GM21528 (cell line): Measurements from ENCODE around the gene DAAM1.
A peak's percentile ranks its signal among the peaks of the same experiment; 100 is the strongest.

Experiments
- ATAC-seq: cut with Tn5 transposase; IDR thresholded peaks from one replicate; pipeline ENCODE4 v1.9.1; 2021; ENCODE audit warnings: mild to moderate bottlenecking, moderate library complexity; ENCODE audit not compliant: unreplicated experiment, low FRiP score

Gene DAAM1

GRCh38 chr14:59356312-59356711, 167.8 kb downstream of the DAAM1 start:
- peak; percentile 21 for ATAC-seq

GRCh38 chr14:59356767-59357166, 168.3 kb downstream of the DAAM1 start:
- peak; percentile 80 for ATAC-seq

GRCh38 chr14:59358102-59358501, 169.6 kb downstream of the DAAM1 start:
- ATAC-seq = no peak

DNA sequence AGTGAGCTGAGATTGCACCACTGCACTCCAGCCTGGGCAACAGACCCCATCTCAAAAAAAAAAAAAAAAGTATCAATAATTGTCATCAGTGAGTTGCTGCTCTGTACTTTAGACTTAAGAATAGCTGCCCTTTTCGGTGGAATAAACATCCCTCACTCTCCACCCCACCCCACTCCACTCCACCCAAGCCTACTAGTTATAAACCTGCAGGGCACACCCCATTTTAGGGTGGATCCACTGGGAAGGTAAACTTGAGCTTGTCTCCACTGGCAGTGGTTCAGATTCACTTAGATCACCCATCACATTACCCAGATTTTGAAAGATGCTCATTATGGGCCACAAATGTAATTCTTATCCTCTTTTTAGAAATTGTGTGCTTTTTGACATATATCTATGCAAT, 170.3 kb downstream of the DAAM1 start:
- ATAC-seq = no peak

DNA sequence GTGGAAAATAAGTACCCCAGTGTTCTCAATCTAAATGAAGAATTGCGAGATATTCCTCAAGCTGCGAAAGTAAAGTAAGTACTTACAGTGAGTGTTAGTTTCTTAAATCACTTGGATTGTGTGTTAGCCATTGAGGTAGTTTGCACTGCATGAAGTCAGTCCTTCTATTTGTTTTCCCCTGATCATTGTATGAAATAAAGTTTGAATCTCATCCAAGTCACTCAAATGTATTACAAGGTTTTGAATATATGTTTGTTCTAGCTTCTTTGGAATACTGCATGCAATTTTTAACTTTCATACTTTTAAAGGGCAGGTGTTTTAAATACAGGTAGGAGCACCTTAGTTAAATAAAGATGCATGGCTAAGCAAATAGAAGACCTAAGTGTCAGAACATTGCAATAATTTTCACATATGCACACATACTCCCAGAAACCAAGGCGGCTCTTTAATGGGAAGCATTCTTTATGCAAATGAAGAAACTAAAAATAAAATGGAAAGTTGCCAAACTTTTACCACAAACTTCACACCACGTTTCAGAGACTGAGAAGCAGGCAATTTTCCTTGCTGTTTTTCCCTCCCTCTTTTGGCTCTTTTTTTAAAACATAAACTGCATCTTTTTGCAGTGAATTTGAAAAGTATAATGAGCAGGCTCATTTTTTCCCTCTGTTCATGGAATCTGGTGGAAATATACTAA, 171.1 kb downstream of the DAAM1 start:
- no peak for ATAC-seq

- no peak for ATAC-seq
Observed at GRCh38 chr14:59360233-59360632, 171.8 kb downstream of the DAAM1 start.

- ATAC-seq = no peak
Observed at GRCh38 chr14:59360923-59361794, 172.7 kb downstream of the DAAM1 start.

DNA sequence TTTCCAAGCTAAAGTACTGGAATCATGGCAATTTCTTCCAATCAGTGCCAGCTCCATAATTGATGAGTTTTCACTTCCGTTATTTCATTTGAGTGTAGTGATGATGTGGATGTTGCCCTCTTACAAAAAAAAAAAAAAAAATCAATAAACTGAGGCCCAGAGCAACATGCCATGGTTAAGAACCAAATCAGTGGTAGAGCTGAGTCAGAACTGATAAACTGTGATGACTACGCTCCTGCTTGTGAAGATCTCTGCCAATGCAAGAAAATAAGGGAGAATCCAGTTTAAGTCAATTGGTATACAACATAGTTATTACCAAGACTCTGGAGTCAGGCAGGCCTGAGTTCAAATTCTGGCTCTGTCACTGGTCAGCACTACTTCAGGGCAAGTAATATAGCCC, 174.0 kb downstream of the DAAM1 start:
- no peak for ATAC-seq

GRCh38 chr14:59363531-59364226, 175.2 kb downstream of the DAAM1 start:
- ATAC-seq = no peak

DNA sequence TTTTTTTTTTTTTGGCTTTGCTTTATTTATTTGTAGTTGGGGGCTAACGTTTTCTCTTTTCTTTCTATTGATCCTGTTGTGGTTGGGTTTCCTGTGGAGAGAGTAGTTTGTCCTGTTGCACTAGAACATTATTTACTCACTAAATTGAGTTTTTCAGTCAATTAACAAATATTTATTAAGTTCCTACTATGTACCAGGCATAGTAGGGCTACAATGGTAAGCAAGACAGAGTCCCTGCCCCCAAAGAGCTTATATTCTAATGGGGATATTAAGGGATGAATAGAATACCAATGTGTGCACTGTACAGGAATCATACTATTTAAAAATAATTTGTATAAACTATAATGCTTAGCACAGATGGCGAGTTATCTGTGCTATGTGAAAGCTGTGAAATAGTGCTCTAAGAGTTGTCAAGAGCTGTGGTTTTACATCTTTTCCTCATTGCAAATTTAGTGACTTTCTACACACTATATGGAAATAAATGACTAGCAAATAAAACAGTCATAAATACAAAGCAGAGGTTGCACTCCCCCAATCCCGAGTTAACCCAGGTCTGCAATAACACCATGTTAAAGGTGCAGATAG, 181.8 kb downstream of the DAAM1 start:
- no peak for ATAC-seq

- ATAC-seq = no peak
Observed at GRCh38 chr14:59371771-59372170, 183.3 kb downstream of the DAAM1 start.

DNA sequence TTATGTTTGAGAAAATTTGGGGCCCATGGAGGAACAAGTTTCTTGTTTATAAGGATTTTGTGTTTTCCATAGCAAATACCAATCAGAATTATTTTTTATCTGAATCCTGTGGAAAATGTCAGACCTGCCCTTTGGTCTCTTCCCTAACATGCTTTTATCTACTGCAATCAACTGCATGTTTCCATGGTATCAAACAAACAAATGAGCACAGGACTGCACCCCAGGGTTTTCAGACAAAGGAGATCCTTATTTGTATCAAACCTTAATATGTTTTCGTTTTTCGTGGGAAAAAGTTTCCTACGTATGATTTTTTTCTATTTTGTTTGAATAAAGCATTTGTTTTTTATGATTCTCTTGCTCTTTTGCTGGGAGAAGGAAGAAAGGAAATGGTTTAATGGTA, 185.6 kb downstream of the DAAM1 start:
- ATAC-seq = no peak

GRCh38 chr14:59376686-59377085, 188.2 kb downstream of the DAAM1 start:
- ATAC-seq = no peak

DNA sequence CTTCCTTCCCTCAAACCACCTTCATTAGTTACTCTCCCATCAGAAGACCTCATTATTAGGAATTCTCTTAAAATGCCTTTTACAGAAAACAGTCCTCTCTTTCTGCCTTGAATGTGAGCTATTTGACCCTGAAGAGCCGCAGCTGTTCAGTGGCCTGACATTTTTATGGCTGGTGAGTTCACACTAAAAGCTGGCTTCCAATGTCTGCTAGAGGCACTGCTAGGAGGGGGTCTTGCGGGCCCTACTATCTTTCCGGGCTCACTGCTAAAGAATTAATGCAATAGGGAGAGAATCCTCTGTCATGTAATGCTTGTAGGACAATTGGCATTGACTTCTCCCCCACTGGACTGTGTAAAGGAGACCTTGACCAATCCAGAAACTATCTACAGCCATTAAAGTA, 189.0 kb downstream of the DAAM1 start:
- no peak for ATAC-seq

DNA sequence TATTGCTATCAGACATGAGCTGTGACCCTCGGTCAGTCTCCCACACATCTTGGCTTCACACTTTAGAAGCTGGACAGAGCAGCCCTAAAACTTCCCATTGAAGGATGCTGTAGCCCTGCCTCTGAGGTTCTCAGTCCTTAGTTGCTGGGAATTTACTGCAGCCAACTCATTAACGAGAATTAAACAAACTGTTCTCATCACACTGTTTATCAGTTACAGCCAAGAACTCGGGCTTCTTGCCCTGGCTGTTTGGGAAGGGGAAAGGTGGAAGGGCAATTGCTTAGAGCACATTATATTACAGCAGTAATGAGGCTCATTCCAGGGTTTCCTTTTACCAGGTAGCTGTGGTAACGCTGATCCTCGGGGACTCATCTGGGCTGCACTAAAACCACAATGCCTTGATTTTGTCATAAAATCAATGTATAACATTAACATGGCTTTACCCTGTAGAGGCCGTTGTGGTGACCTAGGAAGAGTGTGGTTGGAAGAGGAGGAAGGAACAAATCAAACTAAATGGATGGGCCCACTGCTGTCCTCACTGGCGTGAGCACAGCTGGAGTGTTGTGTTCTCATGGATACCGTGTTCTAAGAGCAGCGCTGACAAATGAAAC, 189.6 kb downstream of the DAAM1 start:
- no peak for ATAC-seq

DNA sequence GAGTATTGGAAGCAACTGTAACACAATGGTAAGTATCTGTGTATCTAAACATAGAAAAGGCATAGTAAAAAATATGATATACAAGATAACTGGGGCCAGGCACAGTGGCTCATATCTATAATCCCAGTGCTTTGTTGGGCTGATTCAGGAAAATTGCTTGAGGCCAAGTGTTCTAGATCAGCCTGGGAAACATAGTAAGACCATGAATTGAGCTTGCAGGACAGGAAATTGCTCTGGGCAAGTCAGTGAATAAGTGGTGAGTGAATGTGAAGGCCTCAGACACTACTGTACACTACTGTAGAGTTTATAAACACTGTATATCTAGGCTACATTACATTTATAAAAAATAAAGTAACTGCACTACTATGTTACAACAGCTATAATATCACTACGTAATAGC, 201.5 kb downstream of the DAAM1 start:
- no peak for ATAC-seq

DNA sequence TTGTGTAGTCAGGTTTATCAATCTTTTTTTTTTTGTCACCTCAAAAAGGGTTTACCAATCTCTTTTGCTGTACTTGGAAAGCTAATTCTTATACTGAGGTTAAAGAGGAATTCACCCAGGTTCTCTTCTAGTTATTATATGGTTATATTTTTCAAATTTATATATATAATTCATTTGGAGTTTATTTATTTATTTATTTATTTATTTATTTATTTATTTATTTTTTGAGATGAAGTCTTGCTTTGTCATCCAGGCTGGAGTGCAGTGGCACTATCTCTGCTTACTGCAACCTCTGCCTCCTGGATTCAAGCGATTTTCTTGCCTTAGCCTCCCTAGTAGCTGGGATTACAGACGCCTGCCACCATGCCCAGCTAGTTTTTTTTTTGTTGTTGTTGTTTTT, 202.9 kb downstream of the DAAM1 start:
- no peak for ATAC-seq

DNA sequence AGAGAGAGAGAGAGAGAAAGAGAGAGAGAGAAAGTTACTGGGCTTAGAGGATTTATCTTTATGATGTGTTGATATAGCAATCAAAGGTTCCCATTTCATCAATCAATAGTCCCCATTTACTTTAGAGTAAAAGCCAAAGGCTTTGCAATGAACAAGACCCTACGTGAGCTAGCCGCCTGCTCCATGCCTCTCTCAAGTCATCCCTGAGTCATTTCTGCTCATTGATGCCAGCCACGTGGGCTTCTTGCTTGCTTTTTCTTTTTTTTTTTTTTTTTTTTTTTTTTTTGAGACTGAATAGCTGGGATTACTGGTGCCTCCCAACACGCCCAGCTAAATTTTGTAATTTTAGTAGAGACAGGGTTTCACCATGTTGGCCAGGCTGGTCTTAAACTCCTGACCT, 205.8 kb downstream of the DAAM1 start:
- ATAC-seq = no peak

- ATAC-seq = no peak
Observed at GRCh38 chr14:59395672-59396071, 207.2 kb downstream of the DAAM1 start.

DNA sequence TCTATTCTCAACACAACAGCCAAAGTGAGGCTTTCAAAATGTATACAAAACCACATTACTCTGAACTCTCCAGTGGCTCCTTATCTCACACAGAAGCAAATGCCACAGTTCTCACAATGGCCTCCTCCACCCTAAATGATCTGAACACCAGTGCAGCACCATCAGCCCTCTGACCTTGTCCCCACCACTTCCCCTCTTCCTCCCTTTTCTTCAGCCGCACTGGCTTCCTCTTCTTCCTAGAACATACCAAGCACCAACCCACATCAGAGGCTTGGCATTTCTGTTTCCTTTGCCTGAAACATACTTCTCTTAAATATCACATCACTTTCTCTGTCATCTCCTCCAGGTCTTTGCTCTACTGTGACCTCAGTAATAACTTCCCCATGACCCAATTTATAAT, 210.4 kb downstream of the DAAM1 start:
- ATAC-seq = no peak
